GM21447 (cell line): ENCODE results near the gene FBH1.
"Not testable (repeated sequence)": the region's sequence is repeated elsewhere in the genome, so short reads cannot be mapped to it uniquely, and the experiment has no call there.

Experiments
- ATAC-seq: cut with Tn5 transposase; IDR thresholded peaks from one replicate; pipeline ENCODE4 v1.9.1; 2021; ENCODE audit not compliant: unreplicated experiment

Gene FBH1

DNA sequence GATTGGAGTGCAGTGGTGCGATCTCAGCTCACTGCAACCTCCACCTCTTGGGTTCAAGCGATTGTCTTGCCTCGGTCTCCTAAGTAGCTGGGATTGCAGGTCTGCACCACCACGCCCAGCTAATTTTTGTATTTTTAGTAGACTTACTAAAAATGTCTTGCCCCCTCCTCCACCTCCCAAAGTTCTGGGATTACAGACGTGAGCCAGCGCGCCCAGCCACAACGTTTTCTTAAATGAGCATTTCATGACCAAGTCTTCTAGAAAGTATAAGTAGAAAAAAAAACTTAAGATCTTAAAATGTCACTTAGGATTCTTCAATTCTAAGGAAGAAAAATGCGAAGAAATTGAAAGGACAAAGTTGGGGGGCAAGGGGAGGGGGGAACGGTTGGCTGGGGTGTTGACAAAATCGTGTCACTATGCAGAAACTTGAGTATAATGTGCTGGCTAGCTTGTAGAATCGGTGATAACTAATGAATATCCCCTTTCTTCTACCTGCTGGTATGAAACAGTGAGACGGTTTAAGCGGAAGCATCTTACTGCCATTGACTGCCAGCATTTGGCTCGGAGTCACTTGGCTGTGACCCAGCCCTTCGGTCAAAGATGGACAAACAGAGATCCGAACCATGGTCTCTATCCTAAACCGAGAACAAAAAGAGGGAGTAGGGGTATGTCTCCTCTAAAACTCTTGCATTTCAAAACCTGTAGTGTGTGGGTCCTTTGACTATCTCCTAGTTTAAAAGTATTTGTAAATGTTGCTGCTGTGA lies 12.7 kb downstream of the FBH1 start:
- no peak for ATAC-seq

DNA sequence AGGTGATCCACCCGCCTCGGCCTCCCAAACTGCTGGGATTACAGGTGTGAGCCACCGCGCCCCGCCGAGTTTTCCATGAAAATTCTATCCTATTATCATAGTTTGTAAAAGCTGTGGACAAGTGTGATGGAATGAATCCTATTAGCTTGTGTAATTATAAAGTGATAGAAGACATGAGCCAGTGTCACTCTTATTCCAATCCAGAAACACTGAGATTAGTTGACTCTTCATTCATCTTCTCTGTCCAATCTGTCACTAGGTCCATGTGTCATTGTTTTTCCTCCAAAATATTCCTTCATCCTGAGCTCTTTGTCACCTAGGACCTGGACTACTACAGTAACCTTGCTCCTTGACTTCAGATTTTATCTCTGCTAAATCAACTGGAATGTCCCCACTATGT lies 13.5 kb downstream of the FBH1 start:
- ATAC-seq, result no peak

DNA sequence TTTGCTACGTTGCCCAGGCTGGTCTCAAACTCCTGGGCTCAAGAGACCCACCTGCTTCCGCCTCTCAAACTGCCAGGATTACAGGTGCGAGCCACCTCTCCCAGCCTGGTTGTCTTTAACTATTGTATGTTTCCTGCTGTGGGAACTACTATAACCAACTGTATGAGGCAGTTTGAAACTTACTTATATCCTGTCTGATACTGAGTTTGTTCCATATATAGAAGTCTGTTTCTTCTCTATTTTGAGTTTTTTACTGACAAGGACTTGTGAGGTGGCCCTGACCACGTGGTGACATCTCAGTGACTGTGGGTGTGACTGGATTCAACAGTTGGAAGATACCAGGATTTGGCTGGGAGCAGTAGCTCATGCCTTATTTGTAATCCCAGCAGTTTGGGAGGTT lies 14.2 kb downstream of the FBH1 start:
- peak; percentile 97 for ATAC-seq

DNA sequence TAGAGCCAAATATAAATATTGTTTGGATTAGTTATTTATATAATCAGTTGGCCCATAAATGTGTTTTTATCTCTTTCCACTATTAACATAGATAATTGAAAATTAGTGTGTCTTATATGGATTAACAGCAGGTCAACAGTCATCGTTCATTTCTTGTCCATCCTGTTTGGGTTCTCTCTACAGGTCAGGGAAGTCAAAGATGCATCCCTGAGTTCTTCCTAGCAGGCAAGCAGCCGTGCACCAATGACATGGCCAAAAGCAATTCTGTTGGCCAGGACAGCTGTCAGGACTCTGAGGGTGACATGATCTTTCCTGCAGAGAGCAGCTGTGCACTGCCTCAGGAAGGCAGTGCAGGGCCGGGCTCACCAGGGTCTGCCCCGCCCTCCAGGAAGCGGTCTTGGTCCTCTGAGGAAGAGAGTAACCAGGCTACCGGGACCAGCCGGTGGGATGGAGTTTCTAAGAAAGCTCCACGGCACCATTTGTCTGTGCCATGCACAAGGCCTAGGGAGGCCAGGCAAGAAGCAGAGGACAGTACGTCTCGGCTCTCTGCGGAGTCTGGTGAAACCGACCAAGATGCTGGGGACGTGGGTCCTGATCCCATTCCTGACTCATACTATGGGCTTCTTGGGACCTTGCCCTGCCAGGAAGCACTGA lies 15.9 kb downstream of the FBH1 start:
- no peak for ATAC-seq

DNA sequence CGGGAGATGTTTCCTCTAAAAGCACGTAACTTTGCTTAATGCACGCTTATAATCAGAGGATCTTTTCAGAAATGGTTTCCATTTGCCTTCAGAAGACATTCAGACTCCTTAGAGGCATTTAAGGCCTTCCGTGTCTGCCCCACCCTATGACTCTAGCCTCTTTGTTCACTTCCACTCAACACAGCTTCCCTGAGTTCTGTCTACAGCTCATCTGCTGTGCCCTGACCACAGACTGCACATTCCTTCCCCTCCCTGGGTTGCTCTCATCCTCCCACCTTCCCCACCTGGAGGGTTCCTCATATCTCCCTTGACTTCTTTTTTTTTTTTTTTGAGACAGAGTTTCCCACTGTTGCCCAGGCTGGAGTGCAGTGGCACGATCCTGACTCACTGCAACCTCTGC lies 16.6 kb downstream of the FBH1 start:
- no peak for ATAC-seq

DNA sequence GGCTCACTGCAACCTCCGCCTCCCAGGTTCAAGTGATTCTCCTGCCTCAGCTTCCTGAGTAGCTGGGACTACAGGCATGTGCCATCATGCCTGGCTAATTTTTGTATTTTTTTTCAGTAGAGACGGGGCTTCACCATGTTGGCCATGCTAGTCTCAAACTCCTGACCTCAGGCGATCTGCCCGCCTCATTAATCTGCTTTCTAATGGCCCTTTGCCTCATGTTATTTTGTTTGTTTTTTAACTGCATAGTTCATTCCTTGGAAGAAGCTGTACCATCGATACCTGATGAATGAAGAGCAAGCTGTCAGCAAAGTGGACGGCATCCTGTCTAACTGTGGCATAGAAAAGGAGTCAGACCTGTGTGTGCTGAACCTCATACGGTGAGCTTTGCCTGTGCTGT lies 18.6 kb downstream of the FBH1 start:
- not testable (repeated sequence) for ATAC-seq

DNA sequence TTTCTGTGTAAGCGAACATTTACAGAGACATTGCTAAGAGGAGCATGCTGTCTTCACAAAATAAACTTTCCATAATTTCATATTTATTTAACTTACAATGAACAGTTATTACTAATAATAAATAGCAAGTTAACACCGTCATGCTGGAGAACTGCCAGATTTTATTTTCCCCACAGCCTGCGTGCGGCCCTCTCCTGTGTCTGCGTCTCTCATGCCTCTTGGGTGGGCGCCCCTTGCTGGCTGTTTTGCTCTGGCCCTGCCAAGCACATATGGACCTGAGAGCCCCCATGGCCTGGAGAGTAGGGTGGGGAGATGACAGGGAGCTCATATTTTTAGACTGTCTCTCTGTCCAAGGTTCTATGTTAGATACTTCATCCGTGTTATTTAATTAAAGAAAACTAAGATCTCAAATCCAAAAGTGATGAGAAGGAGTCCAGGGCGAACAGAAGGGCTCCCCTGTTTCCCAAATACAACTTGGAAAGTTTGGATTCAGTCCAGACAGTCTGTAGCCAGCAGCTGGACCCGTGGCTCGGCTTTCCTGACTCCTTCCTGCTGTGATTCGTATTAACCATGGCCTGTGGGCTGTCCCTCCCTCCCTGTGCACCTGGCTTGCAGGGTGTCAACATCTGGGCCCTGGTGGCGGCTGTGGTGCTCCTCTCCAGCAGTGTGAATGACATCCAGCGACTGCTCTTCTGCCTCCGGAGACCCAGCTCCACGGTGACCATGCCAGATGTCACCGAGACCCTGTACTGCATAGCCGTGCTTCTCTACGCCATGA lies 20.5 kb downstream of the FBH1 start:
- ATAC-seq, result no peak

DNA sequence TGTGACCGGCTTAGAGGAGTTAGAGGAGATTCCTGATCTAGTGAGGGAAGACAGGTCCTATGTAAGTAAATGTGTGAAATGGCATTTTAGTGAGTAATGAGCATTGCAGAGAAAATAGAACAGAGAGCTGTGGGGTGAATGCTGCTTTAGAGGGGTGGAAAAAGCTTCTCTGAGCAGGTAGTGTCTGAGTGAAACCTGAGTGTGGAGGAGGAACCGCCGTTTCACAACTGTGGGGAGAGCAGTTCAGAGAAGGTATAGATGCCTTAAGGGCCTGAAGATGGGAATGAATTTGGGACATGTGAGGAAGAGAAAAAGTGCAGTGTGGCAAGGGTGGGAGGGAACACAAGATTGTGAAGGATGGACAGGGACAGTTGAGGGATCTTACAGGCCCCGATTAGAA lies 21.6 kb downstream of the FBH1 start:
- ATAC-seq, result no peak

DNA sequence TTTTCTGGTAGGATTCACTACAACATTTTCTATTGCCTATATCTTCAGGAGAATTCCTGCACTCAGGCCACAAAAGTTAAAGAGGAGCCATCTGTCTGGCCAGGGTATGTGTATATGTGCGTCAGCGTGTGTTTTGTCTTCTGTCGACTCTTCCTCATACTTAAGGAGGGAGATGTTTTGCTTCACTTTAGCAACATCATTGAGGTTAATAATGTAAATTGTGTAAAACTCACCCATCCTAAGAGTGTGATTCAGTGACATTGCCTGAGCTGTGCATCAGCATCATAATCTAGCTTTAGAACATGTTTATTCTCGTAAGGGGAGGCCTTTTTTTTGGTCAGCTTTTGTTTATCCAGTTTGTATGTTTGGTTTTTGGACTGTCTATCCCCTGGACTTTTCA lies 23.7 kb downstream of the FBH1 start:
- no peak for ATAC-seq

DNA sequence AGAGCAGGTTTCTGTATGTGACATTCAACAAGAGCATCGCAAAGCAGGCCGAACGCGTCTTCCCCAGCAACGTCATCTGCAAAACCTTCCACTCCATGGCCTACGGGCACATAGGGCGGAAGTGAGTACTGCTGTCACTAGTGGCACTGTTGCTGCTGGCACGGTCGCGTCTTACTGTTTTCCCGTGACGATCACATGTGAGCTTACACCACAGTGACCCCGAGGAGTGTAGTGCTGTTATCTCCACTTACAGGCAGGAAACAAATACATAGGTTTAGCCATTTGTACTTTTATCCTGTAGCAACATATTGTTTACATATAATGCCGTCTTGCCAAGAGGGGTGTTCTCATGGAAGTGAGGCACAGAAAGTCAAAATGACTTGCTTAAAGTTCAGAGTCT lies 25.4 kb downstream of the FBH1 start:
- ATAC-seq, result no peak

DNA sequence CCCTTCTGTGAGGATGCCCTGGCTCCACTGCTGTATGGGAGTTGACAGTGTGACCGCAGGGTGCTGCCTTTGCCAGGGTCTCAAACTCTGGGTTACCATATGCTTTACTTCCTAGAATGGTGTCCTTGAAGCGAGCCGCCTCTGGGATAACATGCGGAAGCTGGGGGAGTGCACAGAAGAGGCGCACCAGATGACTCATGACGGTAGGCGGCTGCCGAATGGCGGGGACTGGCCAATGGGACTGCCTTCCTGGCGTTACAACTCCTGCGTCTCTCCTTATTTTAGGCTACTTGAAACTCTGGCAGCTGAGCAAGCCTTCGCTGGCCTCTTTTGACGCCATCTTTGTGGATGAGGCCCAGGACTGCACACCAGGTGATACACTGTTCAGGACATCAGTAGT lies 27.3 kb downstream of the FBH1 start:
- no peak for ATAC-seq

DNA sequence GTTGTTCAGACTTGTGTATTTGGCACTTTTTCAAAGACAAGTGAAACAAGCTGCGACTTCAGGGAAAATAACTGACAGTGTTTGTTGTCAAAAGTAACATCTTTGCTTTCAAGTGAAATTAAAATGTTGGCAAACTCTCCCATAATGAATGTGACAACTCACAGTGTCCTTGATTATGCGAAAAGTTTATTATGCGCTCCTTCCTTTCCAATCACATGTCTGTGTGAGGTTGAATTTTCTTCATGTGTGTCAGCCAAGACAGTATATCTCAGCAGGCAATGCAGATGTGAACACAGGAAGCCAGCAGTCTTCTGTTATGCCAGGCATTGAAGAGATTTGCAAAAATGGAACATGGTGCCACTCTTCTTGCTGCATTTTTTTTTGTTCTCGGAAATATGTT lies 28.7 kb downstream of the FBH1 start:
- ATAC-seq, result no peak

DNA sequence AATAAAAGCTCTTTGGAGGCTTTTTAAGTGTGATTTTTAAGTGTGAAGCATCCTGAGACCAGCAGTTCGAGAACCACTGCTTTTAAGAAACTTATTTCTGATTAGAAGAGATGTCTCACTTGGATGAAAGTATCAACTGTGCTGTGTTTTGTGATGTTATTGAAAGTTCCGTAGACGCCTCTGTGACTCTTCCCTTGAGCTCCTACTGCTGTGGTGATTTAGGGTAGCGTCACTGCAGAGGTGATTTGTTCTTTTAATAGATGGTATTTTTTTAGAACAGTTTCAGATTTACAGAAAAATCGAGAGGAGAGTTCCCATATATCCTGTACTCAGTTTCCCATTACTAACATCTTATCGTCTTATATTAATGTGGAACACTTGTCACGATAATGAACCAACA lies 29.5 kb downstream of the FBH1 start:
- no peak for ATAC-seq

DNA sequence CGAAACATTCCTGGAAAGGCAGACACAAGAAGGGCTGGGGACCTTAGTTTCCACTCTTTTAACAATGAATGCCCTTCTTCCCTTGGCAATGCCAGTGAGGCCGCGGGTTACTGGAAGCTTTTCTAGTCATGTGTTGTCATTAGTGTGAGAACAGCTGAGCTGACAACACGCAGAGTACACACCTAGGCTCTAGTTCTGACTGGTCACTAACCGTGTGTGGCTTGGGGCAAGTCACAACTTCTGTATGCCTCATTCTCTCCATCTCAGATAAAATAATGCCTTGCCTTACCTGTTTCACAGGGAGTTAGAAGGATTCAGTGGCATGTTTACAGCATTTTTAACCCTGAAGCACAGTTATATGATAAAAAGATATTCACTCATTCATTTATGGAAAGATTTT lies 31.7 kb downstream of the FBH1 start:
- no peak for ATAC-seq

DNA sequence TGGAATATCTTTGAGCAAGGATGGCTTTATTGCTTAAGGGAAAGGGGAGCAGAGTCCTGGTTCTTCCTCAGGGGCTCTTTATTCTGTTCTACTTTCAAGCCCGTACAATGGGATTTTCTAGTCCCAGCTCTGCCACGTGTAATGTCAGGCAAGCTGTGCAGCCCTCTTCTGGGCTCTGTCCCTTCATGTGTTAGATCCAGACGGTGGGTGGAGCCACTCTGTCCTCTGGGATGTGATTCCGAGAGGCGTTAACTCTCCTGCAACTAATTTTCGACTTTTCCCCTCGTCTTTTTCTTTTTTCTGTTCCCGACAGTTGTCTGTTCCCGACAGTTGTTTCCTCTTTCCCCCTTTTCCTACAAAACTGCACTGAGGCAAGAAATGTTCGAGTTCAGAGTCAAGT lies 34.8 kb downstream of the FBH1 start:
- no peak for ATAC-seq

DNA sequence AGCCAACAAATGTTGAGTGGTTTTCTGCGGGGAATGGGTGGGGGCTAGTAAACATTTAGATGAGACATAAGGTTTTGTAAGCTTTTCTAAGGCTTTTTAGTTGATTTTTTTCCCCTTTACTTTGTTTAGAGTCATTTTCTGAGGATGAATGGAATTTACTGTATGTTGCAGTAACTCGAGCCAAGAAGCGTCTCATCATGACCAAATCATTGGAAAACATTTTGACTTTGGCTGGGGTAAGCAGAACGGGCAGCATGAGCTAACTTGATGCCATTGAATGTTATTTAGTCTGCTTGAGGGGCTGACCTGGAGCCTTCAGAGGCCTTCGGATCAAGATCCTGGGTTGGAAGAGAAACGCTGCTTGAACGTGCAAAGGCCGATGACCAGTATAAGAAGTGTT lies 37.3 kb downstream of the FBH1 start:
- no peak for ATAC-seq

DNA sequence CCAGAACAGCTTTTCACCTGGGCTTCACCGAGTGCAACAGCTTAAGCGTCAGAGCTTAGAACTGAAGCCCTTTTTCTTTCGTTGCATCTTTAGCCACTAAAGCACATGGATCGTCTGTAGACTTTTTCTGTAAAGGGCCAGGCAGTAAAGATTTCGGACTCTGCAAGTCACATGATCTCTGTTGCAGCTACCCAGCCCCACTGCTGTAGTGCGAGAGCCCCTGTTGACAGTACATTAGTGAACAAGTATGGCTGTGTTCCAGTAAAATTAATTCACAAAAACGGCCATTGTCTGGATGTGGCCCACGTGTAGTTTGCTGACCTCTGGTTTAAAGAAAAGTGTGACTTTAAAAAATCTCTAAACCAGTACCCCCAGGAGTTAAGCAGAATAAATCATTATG lies 39.4 kb downstream of the FBH1 start:
- no peak for ATAC-seq

DNA sequence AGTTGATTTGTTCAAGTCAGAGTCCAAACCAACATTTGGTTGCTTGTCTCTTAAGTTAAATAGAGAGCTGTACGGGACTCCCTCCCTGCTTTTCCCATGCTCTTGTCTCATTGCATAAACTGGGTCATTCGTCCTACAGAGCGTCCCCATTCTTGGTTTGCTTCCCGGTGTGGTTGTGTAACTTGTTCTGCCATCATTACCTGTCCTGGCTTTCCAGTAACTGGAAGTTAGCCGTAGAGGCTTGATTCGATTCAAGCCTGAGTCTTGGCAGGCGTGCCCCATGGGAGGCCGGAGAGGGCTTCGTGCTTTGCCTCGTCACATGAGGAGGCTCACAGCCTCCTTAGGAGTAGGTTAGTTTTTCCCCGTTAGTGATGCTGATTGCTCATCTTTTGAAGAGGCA lies 40.2 kb downstream of the FBH1 start:
- no peak for ATAC-seq

DNA sequence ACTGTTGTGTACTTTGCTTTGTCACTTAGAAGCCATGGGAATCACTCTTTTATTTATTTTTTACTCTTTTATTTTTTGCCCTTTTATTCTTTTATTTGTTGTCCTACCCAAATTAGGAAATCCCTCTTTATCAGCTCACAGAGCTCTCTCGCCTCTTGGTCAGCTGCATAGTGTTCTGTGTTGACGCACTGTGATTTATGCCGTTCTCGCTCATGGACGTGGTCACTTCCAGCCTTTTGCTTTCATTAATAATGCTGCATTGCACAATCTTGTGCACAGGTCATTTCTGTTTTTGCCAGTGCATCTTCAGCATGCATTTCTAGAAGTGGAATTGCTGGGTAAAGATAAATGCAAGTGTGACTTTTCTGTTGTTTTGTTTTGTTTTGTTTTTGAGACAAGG lies 42.3 kb downstream of the FBH1 start:
- ATAC-seq, result no peak

DNA sequence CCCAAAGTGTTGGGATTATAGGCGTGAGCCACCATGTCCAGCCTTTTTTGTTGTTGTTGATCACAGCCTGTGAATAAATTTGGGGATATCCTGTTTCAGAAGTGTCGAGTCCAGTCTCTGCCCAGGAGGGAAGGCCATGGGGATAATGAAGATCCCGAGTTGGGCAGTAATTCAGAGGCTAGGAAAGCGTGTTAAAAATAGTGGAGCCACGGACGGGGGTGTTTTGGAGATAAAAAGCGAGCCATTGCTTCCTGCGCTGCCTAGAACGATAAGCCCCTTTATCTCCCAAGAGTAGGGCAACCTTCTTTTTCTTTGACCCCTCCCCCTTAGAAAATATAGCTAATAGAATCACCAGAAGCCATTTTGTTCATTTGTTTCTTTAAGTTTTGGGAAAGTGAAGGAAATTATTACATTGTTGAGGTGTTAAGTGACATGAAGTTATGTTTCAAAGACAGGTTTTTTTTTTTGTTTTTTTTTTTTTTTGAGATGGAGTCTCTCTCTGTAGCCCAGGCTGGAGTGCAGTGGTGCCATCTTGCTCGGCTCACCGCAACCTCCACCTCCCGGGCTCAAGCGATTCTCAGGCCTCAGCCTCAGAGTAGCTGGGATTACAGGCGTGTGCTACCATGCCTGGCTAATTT lies 44.0 kb downstream of the FBH1 start:
- ATAC-seq, result no peak

DNA sequence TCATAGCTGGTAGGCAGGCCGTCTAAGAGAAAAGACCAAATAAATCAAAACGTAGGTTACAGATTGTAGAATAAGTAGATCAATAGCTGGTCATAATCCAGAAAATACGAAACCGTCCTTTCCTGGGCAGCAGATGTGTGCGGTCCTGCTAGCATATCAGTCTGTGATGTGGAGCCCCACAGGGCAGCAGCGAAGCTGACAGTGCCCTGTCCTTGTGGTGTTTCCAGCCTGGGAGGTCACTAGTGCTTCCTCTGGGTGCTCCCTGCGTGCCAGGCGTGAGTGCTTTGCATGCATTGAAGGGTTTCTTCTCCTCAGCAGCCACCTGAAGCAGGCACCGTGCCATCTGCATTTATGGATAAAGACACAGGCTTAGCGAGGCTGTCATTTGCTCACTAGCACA lies 45.6 kb downstream of the FBH1 start:
- no peak for ATAC-seq

DNA sequence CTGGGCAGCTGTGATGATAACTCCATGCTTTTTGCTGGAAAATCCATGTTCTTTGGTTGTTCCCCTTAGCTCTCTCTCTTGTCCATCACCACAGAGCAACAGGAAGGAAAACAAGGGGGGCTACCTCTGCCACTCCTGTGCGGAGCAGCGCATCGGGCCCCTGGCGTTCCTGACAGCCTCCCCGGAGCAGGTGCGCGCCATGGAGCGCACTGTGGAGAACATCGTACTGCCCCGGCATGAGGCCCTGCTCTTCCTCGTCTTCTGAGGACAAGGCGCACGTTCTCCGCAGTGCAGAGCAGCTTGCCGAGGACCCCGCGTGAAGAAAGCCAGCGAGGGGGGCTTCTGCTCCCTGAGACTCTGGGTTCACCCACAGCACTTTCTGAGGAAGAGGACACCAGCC lies 47.0 kb downstream of the FBH1 start:
- ATAC-seq, result no peak
